Liver (tissue), 9 donors: ENCODE measurements around the gene SEMA4C. TPM values are rescaled to one million over a fixed set of nuclear protein-coding genes. Genes with fewer than 3 reads are reported as not detected.

Experiments
- DNase-seq: peaks from one replicate; pipeline ENCODE4 v3.0.0-alpha.2; 2017; ENCODE audit warnings: low spot score
- H3K27ac ChIP-seq, 2 donors: one replicate each; pipeline ENCODE4 v1.7.0; 2013; ENCODE audit warnings: inconsistent platforms in 2 of 2, low read length in 2 of 2, control low read depth in 1 of 2, low read depth in 1 of 2, mild to moderate bottlenecking in 1 of 2
- H3K27me3 ChIP-seq, 4 donors: one replicate each; pipeline versions ENCODE4 v1.6.1 to v1.7.0; 2013; ENCODE audit warnings: low read length in 3 of 4, inconsistent platforms in 1 of 4, mild to moderate bottlenecking in 1 of 4, moderate library complexity in 1 of 4; ENCODE audit not compliant: control insufficient read depth in 4 of 4, insufficient read depth in 4 of 4
- H3K36me3 ChIP-seq, 4 donors: one replicate each; pipeline versions ENCODE4 v1.6.1 to v1.7.0; 2013; ENCODE audit warnings: low read length in 3 of 4, mild to moderate bottlenecking in 3 of 4, low read depth in 1 of 4, moderate library complexity in 1 of 4; ENCODE audit not compliant: control insufficient read depth in 4 of 4, insufficient read depth in 3 of 4
- H3K4me1 ChIP-seq, 4 donors: one replicate each; pipeline versions ENCODE4 v1.6.1 to v1.7.0; 2013; ENCODE audit warnings: low read length in 3 of 4, mild to moderate bottlenecking in 3 of 4, moderate library complexity in 1 of 4; ENCODE audit not compliant: control insufficient read depth in 4 of 4, insufficient read depth in 4 of 4
- H3K4me3 ChIP-seq, 3 donors: one replicate each; pipeline versions ENCODE4 v1.6.1 to v1.7.0; 2013; ENCODE audit warnings: low read length in 3 of 3, control low read depth in 1 of 3, low read depth in 1 of 3, mild to moderate bottlenecking in 1 of 3
- H3K9ac ChIP-seq, 2 donors: one replicate each; pipeline ENCODE4 v1.7.0; 2013; ENCODE audit warnings: low read length in 2 of 2, mild to moderate bottlenecking in 2 of 2, moderate library complexity in 2 of 2, control low read depth in 1 of 2, low read depth in 1 of 2
- H3K9me3 ChIP-seq, 4 donors: one replicate each; pipeline versions ENCODE4 v1.6.1 to v1.7.0; 2013; ENCODE audit warnings: low read length in 3 of 4; ENCODE audit not compliant: control insufficient read depth in 4 of 4
- ATF3 ChIP-seq: IDR thresholded peaks from 2 replicates; pipeline ENCODE4 v1.6.1; 2016; ENCODE audit warnings: antibody characterized with exemption
- CTCF ChIP-seq: fragments of 150-350 bp; IDR thresholded peaks from 2 replicates; pipeline ENCODE4 v1.5.1; 2017; ENCODE audit warnings: improper control_type of control experiment, low read depth, low read length; ENCODE audit not compliant: missing input control
- EGR1 ChIP-seq, 2 donors: IDR thresholded peaks; 2 replicates each; pipeline ENCODE4 v1.6.1; 2016 to 2018; ENCODE audit warnings: antibody characterized with exemption in 2 of 2, low read depth in 2 of 2
- FOXA1 ChIP-seq: IDR thresholded peaks from 2 replicates; pipeline ENCODE4 v1.6.1; 2016; ENCODE audit warnings: antibody characterized with exemption
- FOXA2 ChIP-seq: IDR thresholded peaks from 2 replicates; pipeline ENCODE4 v1.6.1; 2016; ENCODE audit warnings: antibody characterized with exemption
- GABPA ChIP-seq, 2 donors: IDR thresholded peaks in 1 of 2; conservative IDR thresholded peaks in 1 of 2; 2 replicates each; pipeline ENCODE4 v1.6.1; 2016; ENCODE audit warnings: antibody characterized with exemption in 2 of 2, mild to moderate bottlenecking in 1 of 2, moderate library complexity in 1 of 2
- HNF4A ChIP-seq, 2 donors: conservative IDR thresholded peaks; 2 replicates each; pipeline ENCODE4 v1.6.1; 2016; ENCODE audit warnings: antibody characterized with exemption in 2 of 2, mild to moderate bottlenecking in 2 of 2
- JUND ChIP-seq, 2 donors: IDR thresholded peaks; 2 replicates each; pipeline ENCODE4 v1.6.1; 2016; ENCODE audit warnings: antibody characterized with exemption in 2 of 2
- NR2F2 ChIP-seq: IDR thresholded peaks from 2 replicates; pipeline ENCODE4 v1.6.1; 2016; ENCODE audit warnings: antibody characterized with exemption
- RAD21 ChIP-seq, 2 donors: IDR thresholded peaks; 2 replicates each; pipeline ENCODE4 v1.6.1; 2016; ENCODE audit warnings: antibody characterized with exemption in 2 of 2, mild to moderate bottlenecking in 2 of 2
- REST ChIP-seq: IDR thresholded peaks from 2 replicates; pipeline ENCODE4 v1.6.1; 2016; ENCODE audit warnings: antibody characterized with exemption, mild to moderate bottlenecking
- RXRA ChIP-seq, 2 donors: IDR thresholded peaks; 2 replicates each; pipeline ENCODE4 v1.6.1; 2017 to 2018; ENCODE audit warnings: antibody characterized with exemption in 2 of 2, mild to moderate bottlenecking in 1 of 2
- SP1 ChIP-seq: IDR thresholded peaks from 2 replicates; pipeline ENCODE4 v1.6.1; 2018; ENCODE audit warnings: antibody characterized with exemption, mild to moderate bottlenecking
- TAF1 ChIP-seq: conservative IDR thresholded peaks from 2 replicates; pipeline ENCODE4 v1.6.1; 2016; ENCODE audit warnings: antibody characterized with exemption, mild to moderate bottlenecking
- YY1 ChIP-seq: IDR thresholded peaks from 2 replicates; pipeline ENCODE4 v1.6.1; 2016; ENCODE audit warnings: antibody characterized with exemption, mild to moderate bottlenecking
- WGBS: extraction: QIAGEN DNeasy Blood & Tissue Kit; methylation state at CpG from one replicate; pipeline ENCODE4 v1.1.7; 2013; 5-methylcytosine and 5-hydroxymethylcytosine counted together
- polyA plus RNA-seq, 2 donors: library from polyadenylated mRNA; stranded (reverse) in 1 of 2; unstranded in 1 of 2; fragments of 200-250 nt in 1 of 2; fragments of >200 nt in 1 of 2; fragmentation: Nextera tagmentation in 1 of 2; extraction: Ambion mirVana in 1 of 2; gene quantifications; one replicate each; pipeline versions ENCODE4 v1.2.1 to v1.2.3, GENCODE V29; 2013 to 2015
- total RNA-seq, 2 donors: library from RNA; depleted of rRNA; stranded (reverse); fragments of >200 nt; gene quantifications; one replicate each; pipeline ENCODE4 v1.2.3, GENCODE V29; 2014
- TF ChIP-seq, protein P1 (sequence below): IDR thresholded peaks from 2 replicates; pipeline ENCODE4 v1.6.1; 2016; ENCODE audit warnings: antibody characterized with exemption
- TF ChIP-seq, protein P2 (sequence below): IDR thresholded peaks from 2 replicates; pipeline ENCODE4 v1.6.1; 2016; ENCODE audit warnings: antibody characterized with exemption
- donor health status: healthy.
- donor health status: healthy.
- donor health status: healthy.
- donor health status: healthy.
- donor health status: healthy.

Gene SEMA4C
- total and polyA plus RNA-seq, 4 donors = 3.7 to 23.2 (median 13.2) TPM

GRCh38 chr2:96913398-96914202, 43.7 kb upstream of the SEMA4C start (continued):
- no peak for TF ChIP-seq CTCF
- TF ChIP-seq TAF1 = no peak
- TF ChIP-seq ATF3 = no peak
- TF ChIP-seq HNF4A (conservative IDR thresholded peaks at IDR 0.05) = no peak
- TF ChIP-seq JUND (IDR thresholded peaks at IDR 0.05) = no peak
- TF ChIP-seq, protein P1, sequence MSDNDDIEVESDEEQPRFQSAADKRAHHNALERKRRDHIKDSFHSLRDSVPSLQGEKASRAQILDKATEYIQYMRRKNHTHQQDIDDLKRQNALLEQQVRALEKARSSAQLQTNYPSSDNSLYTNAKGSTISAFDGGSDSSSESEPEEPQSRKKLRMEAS = no peak

DNA sequence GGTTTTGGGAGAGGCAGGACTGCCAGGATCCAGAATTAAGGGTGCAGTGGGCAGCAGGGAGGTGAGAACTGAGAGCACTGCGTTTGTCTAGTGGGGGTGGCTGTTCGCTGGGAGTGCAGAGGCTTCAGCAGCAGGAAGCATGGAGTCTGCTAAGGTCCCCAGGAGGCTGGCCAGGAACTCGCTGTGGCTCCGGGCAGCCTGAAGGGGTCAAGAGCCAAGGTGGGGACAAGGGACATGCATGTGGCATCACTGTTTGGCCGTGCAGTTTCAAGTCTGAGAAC, 43.2 kb upstream of the SEMA4C start:
- no peak overlapping the region for H3K27ac ChIP-seq
- no peak overlapping the region for H3K9ac ChIP-seq
- WGBS = 50% methylated on average over 5 of the region's 5 CpGs
- no peak for TF ChIP-seq JUND (IDR thresholded peaks at IDR 0.05)
- no peak for TF ChIP-seq NR2F2
- no peak for TF ChIP-seq RAD21 (IDR thresholded peaks at IDR 0.05)
- TF ChIP-seq GABPA (IDR thresholded peaks at IDR 0.05 in 1 of 2, conservative IDR thresholded peaks at IDR 0.05 in 1 of 2) = no peak
- TF ChIP-seq HNF4A (conservative IDR thresholded peaks at IDR 0.05) = no peak
- no peak for TF ChIP-seq YY1
- no peak for TF ChIP-seq FOXA1
- TF ChIP-seq REST = no peak
- TF ChIP-seq, protein P1 = no peak
- TF ChIP-seq SP1 = no peak
- TF ChIP-seq FOXA2 = no peak
- TF ChIP-seq TAF1 = no peak
- no peak for TF ChIP-seq EGR1 (IDR thresholded peaks at IDR 0.05; ENCODE audit: low read depth in 2 of 2)
- no peak for TF ChIP-seq ATF3
- TF ChIP-seq, protein P2, sequence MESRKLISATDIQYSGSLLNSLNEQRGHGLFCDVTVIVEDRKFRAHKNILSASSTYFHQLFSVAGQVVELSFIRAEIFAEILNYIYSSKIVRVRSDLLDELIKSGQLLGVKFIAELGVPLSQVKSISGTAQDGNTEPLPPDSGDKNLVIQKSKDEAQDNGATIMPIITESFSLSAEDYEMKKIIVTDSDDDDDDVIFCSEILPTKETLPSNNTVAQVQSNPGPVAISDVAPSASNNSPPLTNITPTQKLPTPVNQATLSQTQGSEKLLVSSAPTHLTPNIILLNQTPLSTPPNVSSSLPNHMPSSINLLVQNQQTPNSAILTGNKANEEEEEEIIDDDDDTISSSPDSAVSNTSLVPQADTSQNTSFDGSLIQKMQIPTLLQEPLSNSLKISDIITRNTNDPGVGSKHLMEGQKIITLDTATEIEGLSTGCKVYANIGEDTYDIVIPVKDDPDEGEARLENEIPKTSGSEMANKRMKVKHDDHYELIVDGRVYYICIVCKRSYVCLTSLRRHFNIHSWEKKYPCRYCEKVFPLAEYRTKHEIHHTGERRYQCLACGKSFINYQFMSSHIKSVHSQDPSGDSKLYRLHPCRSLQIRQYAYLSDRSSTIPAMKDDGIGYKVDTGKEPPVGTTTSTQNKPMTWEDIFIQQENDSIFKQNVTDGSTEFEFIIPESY = no peak
- no peak for TF ChIP-seq CTCF
- no peak for TF ChIP-seq RXRA (IDR thresholded peaks at IDR 0.05)
- DNase-seq = no peak
- H3K4me3 ChIP-seq = no peak overlapping the region
- H3K4me1 ChIP-seq = no peaks in the 10 kb centered on the region
- no peaks in the 10 kb centered on the region for H3K36me3 ChIP-seq
- no peaks in the 10 kb centered on the region for H3K27me3 ChIP-seq
- peaks cover 6 to 14% (median 11%) of the 10 kb centered on the region in 4 donors for H3K9me3 ChIP-seq
